NCI-H2107 treated with DMSO at 0.1 percent for 48 hours (cell line): ENCODE results near the gene VSX1.

ENCODE experiments used
- DNase-seq: peaks from one replicate; lab custom pipeline; 2025; ENCODE audit not compliant: unreplicated experiment; lab: John Stamatoyannopoulos, UW

The VSX1 gene

GRCh38 chr20:25087186-25087929 is 5.4 kb upstream of the VSX1 start:
- no peak for DNase-seq

- no peak for DNase-seq
These were observed 4.0 kb upstream of the VSX1 start for GRCh38 chr20:25085756-25086495.

GRCh38 chr20:25084626-25085187 is 2.8 kb upstream of the VSX1 start:
- no peak for DNase-seq

- no peak for DNase-seq
These were observed 2.1 kb upstream of the VSX1 start for GRCh38 chr20:25083773-25084625.

GRCh38 chr20:25083141-25083772 is 1.3 kb upstream of the VSX1 start:
- DNase-seq, result no peak

- DNase-seq, result no peak
These were observed 545 bp upstream of the VSX1 start for GRCh38 chr20:25082498-25082873.

GRCh38 chr20:25081065-25081729 is 744 bp downstream of the VSX1 start:
- no peak for DNase-seq

GRCh38 chr20:25079171-25079570 is 2.8 kb downstream of the VSX1 start:
- no peak for DNase-seq

GRCh38 chr20:25078662-25079061 is 3.3 kb downstream of the VSX1 start:
- DNase-seq, result no peak

GRCh38 chr20:25077610-25078169 is 4.3 kb downstream of the VSX1 start:
- DNase-seq, result no peak

- peak; percentile 41 for DNase-seq
These were observed 5.0 kb downstream of the VSX1 start for GRCh38 chr20:25076731-25077609.

- no peak for DNase-seq
These were observed 5.7 kb downstream of the VSX1 start for GRCh38 chr20:25076201-25076600.

GRCh38 chr20:25073544-25073943 is 8.4 kb downstream of the VSX1 start:
- DNase-seq, result no peak

GRCh38 chr20:25072226-25072811 is 9.6 kb downstream of the VSX1 start:
- DNase-seq, result no peak

- DNase-seq, result no peak
These were observed 10.2 kb downstream of the VSX1 start for GRCh38 chr20:25071734-25072133.

GRCh38 chr20:25070821-25071473 is 11.0 kb downstream of the VSX1 start:
- DNase-seq, result no peak

GRCh38 chr20:25067102-25067987 is 14.6 kb downstream of the VSX1 start:
- no peak for DNase-seq
